ENCODE results near the gene FAAP20. TPM values are rescaled to one million over a fixed set of nuclear protein-coding genes. Genes with fewer than 3 reads are reported as not detected.

Gene FAAP20
- total and polyA plus RNA-seq, 9 of the 15 experiments (the other 6 are each of a cell fraction or from before 2014, with no cell fraction given): 0.58 to 143 (median 9.9) TPM

GRCh38 chr1:2235300-2235998 lies 40.9 kb upstream of the FAAP20 start:
- Histone ChIP-seq H3K9ac (ENCODE audit: insufficient read depth in 1 of 2, low read depth in 2 of 2, low read length in 2 of 2) (peak overlapping the region in 1 of 2 experiments; percentile 56; a peak in 2 of 4 replicates), H3K79me2 (ENCODE audit: control insufficient read depth, insufficient read depth, low read length) (peaks cover 99% of the 10 kb centered on the region), H3K27ac (ENCODE audit: extremely low read depth, low read depth, low read length) (no peak overlapping the region), H3K27me3 (ENCODE audit: control insufficient read depth in 2 of 2, insufficient read depth in 2 of 2, low read length in 2 of 2) (no peaks in the 10 kb centered on the region), H3K9me3 (replicated peaks; ENCODE audit: control insufficient read depth, insufficient read depth, low read depth, low read length) (no peaks in the 10 kb centered on the region), H3K36me3 (ENCODE audit: control insufficient read depth, insufficient read depth, low read length) (peaks cover 25% of the 10 kb centered on the region; the same call in 2 of the 3 replicates), H3K4me1 (replicated peaks in 1 of 2; ENCODE audit: control insufficient read depth in 2 of 2, insufficient read depth in 2 of 2, low read length in 2 of 2) (peaks cover 36 to 94% of the 10 kb centered on the region in 2 experiments), H3K4me2 (ENCODE audit: insufficient read depth, low read length) (no peak overlapping the region), H4K20me1 (replicated peaks; ENCODE audit: control insufficient read depth, insufficient read depth, low read length) (peaks cover 91% of the 10 kb centered on the region), H3K4me3 (no peak overlapping the region), H3K9me1 (ENCODE audit: control insufficient read depth, insufficient read depth, low read length) (peaks cover 50% of the 10 kb centered on the region), H2AFZ (ENCODE audit: low read depth, low read length) (no peak overlapping the region)
- in situ Hi-C loops (cut with MboI): no loop called here
- DNase-seq (ENCODE audit: extremely low read depth in 1 of 4, low spot score in 3 of 4) (no peak), ATAC-seq (no peak), FAIRE-seq (no peak)
- WGBS (ENCODE audit: insufficient coverage, low coverage, missing lambda C conversion rate): 90% methylated on average over 22 of the region's 22 CpGs
- intact Hi-C loops (cut with micrococcal nuclease): no loop called here
- CTCF ChIA-PET (ENCODE audit: low intra/inter-chr PET ratio): no interaction called here
- no TSS peak for BruUV-seq (replicated peaks)
- POLR2A ChIA-PET: interaction anchor here (0.6 kb wide), 1 partner anchor 10 kb away, joined by 3 read pairs; no protein-coding TSS in a partner anchor
- TF ChIP-seq ZNF583 (CRISPR knock-in tag; IDR thresholded peaks at IDR 0.05): no peak
- TF ChIP-seq RBFOX2 (IDR thresholded peaks at IDR 0.05; ENCODE audit: low read depth, low read length): peak; percentile 8

- FAIRE-seq (no peak), DNase-seq (ENCODE audit: extremely low read depth in 1 of 4, low spot score in 3 of 4) (peak in 1 of 4 experiments; percentile 27), ATAC-seq (no peak)
- TF ChIP-seq, protein P1, sequence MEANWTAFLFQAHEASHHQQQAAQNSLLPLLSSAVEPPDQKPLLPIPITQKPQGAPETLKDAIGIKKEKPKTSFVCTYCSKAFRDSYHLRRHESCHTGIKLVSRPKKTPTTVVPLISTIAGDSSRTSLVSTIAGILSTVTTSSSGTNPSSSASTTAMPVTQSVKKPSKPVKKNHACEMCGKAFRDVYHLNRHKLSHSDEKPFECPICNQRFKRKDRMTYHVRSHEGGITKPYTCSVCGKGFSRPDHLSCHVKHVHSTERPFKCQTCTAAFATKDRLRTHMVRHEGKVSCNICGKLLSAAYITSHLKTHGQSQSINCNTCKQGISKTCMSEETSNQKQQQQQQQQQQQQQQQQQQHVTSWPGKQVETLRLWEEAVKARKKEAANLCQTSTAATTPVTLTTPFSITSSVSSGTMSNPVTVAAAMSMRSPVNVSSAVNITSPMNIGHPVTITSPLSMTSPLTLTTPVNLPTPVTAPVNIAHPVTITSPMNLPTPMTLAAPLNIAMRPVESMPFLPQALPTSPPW (CRISPR knock-in tag; IDR thresholded peaks at IDR 0.05): peak; percentile 58
- TF ChIP-seq, protein P2, sequence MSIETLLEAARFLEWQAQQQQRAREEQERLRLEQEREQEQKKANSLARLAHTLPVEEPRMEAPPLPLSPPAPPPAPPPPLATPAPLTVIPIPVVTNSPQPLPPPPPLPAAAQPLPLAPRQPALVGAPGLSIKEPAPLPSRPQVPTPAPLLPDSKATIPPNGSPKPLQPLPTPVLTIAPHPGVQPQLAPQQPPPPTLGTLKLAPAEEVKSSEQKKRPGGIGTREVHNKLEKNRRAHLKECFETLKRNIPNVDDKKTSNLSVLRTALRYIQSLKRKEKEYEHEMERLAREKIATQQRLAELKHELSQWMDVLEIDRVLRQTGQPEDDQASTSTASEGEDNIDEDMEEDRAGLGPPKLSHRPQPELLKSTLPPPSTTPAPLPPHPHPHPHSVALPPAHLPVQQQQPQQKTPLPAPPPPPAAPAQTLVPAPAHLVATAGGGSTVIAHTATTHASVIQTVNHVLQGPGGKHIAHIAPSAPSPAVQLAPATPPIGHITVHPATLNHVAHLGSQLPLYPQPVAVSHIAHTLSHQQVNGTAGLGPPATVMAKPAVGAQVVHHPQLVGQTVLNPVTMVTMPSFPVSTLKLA (conservative IDR thresholded peaks at IDR 0.05): no peak
- ChIA-PET CTCF (ENCODE audit: low intra/inter-chr PET ratio) (no interaction called here), POLR2A (interaction anchor here (0.5 to 1.7 kb wide), 4 partner anchors 9 to 123 kb away, joined by 3 to 6 read pairs (median 4); no protein-coding TSS in a partner anchor)
- in situ Hi-C loops (cut with MboI) (loop anchor here (5.0 kb wide), 1 partner anchor 37 kb away; no protein-coding TSS in a partner anchor), intact Hi-C loops (cut with micrococcal nuclease) (no loop called here)
- no peak overlapping the region for H3K4me3 ChIP-seq
- no peak overlapping the region for H2AFZ ChIP-seq (ENCODE audit: low read depth, low read length)
- H3K27ac ChIP-seq (ENCODE audit: extremely low read depth, low read depth, low read length): no peak overlapping the region
- H3K9ac ChIP-seq (ENCODE audit: insufficient read depth in 1 of 2, low read depth in 2 of 2, low read length in 2 of 2): no peak overlapping the region
- no peak overlapping the region for H3K4me2 ChIP-seq (ENCODE audit: insufficient read depth, low read length)
- peaks cover 45% of the 10 kb centered on the region for H3K9me1 ChIP-seq (ENCODE audit: control insufficient read depth, insufficient read depth, low read length)
- no TSS peak for BruUV-seq (replicated peaks)
- 81% methylated on average over 4 of the region's 4 CpGs for WGBS (ENCODE audit: insufficient coverage, low coverage, missing lambda C conversion rate)
- peaks cover 26% of the 10 kb centered on the region; the same call in 2 of the 3 replicates for H3K36me3 ChIP-seq (ENCODE audit: control insufficient read depth, insufficient read depth, low read length)
- H3K9me3 ChIP-seq (replicated peaks; ENCODE audit: control insufficient read depth, insufficient read depth, low read depth, low read length): no peaks in the 10 kb centered on the region
- H3K4me1 ChIP-seq (replicated peaks in 1 of 2; ENCODE audit: control insufficient read depth in 2 of 2, insufficient read depth in 2 of 2, low read length in 2 of 2): peaks cover 36 to 94% of the 10 kb centered on the region in 2 experiments
- H4K20me1 ChIP-seq (replicated peaks; ENCODE audit: control insufficient read depth, insufficient read depth, low read length): peaks cover 93% of the 10 kb centered on the region
- no peaks in the 10 kb centered on the region for H3K27me3 ChIP-seq (ENCODE audit: control insufficient read depth in 2 of 2, insufficient read depth in 2 of 2, low read length in 2 of 2)
- peaks cover 99% of the 10 kb centered on the region for H3K79me2 ChIP-seq (ENCODE audit: control insufficient read depth, insufficient read depth, low read length)
Measured at GRCh38 chr1:2234762-2235113, 40.2 kb upstream of the FAAP20 start.
